ENCODE results near the gene DPH1.
"Not testable (repeated sequence)": the region's sequence is repeated elsewhere in the genome, so short reads cannot be mapped to it uniquely, and the experiment has no call there.

Gene DPH1

DNA sequence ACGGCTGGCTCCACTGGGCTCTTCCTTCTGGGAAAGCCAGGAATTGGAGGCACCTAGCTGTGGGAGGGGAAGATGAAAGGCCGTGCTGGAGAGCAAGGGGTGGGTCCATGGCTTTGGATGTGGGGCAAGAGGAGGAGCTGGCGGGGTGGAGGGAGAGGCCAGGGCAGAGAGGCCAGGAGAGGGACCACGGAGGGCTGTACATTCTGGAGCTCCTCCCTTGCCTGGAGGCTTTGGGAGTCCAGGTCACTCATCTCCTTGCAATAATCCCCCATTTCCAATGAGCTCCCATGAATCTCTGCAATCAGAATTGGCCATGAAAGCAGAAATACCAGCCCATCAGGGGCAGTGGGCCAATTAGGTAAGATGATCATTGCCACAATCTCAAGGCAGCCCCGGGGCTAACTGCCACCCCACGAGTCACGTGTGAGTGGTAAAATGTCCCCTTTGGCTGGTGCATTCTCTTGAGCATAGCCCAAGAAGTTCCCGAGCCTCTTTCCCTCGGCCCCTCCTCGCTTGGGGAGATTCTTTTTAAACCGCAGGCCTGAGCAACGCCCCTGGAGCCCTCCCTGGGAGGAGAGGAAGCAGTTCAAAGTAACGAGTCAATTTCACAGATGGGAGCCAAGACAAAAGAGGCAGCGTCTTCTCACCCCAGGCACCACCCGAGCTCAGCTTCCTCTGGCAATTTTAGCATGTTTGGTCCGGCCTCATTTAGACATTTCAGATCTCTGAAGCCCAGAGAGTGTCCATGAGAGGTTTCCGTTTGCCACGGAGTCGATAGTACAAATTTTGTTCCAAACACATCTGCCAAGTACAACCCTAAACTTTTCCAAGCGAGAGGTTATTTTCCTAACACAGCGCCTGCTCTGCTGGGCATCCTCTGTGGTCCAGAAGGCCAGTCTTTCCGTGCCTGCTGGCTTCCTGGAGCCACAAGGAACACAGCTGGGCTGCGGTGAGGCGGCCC, 18.3 kb upstream of the DPH1 start:
- H3K4me1 ChIP-seq (ENCODE audit: control insufficient read depth, insufficient read depth, low read length): peaks cover 14% of the 10 kb centered on the region
- no peaks in the 10 kb centered on the region for H3K9me3 ChIP-seq (replicated peaks; ENCODE audit: low read length)
- no peaks in the 10 kb centered on the region for H3K36me3 ChIP-seq (ENCODE audit: insufficient read depth, low read length)
- H3K4me3 ChIP-seq (ENCODE audit: low read length): no peak overlapping the region
- H3K27me3 ChIP-seq (ENCODE audit: control insufficient read depth, insufficient read depth, low read length): peaks cover 13% of the 10 kb centered on the region
- H3K4me2 ChIP-seq (ENCODE audit: low read length): peak overlapping the region; percentile 63
- H3K9ac ChIP-seq (ENCODE audit: low read depth, low read length): no peak overlapping the region

DNA sequence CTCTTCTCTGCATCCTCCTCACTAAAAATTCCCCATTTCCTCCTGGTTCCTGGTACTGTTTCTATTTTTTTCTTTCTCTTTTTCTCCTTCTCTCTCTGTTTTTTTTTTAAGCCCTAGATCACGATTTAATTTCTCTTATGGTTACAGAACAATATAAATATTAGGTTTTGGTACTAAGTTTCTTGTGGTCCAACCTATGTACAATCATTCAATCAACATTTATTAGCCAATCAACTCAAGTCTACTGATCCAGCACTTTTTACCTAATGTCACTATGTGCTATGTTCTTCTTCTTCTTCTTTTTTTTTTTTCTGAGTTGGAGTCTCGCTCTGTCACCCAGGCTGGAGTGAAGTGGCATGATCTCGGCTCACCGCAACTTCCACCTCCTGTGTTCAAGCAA, 17.5 kb upstream of the DPH1 start:
- Histone ChIP-seq H3K9ac (ENCODE audit: low read depth, low read length) (no peak overlapping the region), H3K27me3 (ENCODE audit: control insufficient read depth, insufficient read depth, low read length) (peaks cover 21% of the 10 kb centered on the region), H3K4me3 (ENCODE audit: low read length) (no peak overlapping the region), H3K36me3 (ENCODE audit: insufficient read depth, low read length) (no peaks in the 10 kb centered on the region), H3K4me2 (ENCODE audit: low read length) (no peak overlapping the region), H3K9me3 (replicated peaks; ENCODE audit: low read length) (no peaks in the 10 kb centered on the region), H3K4me1 (ENCODE audit: control insufficient read depth, insufficient read depth, low read length) (peaks cover 14% of the 10 kb centered on the region)

DNA sequence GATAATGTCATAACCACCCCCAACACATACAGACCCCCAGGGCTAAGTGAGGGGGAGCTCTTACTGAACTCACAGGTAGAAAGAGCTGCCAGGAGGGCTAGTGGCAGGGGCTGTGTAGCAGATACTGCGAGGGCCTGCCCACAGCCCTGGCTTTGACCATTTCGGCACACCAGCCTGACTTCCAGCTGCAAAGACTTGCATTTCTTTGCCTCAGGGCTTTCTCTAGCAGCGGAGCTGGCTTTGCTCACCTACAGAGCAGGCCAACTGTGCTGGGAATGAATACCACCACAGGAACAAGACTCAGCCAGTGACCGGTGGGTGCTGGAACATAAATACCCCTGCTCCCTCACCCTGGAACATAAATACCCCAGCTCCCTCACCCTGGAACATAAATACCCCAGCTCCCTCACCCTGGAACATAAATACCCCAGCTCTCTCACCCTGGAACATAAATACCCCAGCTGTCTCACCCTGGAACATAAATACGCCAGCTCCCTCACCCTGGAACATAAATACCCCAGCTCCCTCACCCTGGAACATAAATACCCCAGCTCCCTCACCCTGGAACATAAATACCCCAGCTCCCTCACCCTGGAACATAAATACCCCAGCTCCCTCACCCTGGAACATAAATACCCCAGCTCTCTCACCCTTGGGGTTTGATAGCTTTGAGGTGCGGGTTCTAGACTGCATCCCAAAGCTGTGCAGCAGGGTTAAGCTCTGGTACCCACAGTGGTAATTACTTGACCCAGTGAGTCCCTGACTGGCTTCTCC, 16.5 kb upstream of the DPH1 start:
- not testable (repeated sequence) for H3K9ac ChIP-seq (ENCODE audit: low read depth, low read length); H3K9me3 ChIP-seq (replicated peaks; ENCODE audit: low read length); H3K4me2 ChIP-seq (ENCODE audit: low read length); H3K36me3 ChIP-seq (ENCODE audit: insufficient read depth, low read length); H3K4me3 ChIP-seq (ENCODE audit: low read length)
- H3K27me3 ChIP-seq (ENCODE audit: control insufficient read depth, insufficient read depth, low read length): peaks cover 30% of the 10 kb centered on the region
- H3K4me1 ChIP-seq (ENCODE audit: control insufficient read depth, insufficient read depth, low read length): peaks cover 14% of the 10 kb centered on the region

DNA sequence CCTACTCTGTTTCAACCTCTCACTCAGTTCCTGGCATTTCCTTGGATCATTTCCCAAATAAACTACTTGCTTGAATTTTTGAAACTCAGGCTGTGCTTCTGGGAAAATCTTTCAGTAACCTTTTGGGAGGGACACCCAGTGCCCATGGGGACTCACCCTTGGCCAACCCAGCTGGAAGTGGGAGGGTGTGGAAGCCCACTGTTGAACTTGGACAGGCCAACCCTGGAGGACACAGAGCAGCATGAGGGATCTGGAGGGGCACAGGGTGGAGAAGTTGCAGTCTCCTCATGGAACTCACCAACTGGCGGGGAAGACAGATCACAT, 16.0 kb upstream of the DPH1 start:
- H3K9me3 ChIP-seq (replicated peaks; ENCODE audit: low read length): no peaks in the 10 kb centered on the region
- H3K36me3 ChIP-seq (ENCODE audit: insufficient read depth, low read length): no peaks in the 10 kb centered on the region
- peaks cover 14% of the 10 kb centered on the region for H3K4me1 ChIP-seq (ENCODE audit: control insufficient read depth, insufficient read depth, low read length)
- no peak overlapping the region for H3K4me2 ChIP-seq (ENCODE audit: low read length)
- H3K9ac ChIP-seq (ENCODE audit: low read depth, low read length): no peak overlapping the region
- peaks cover 36% of the 10 kb centered on the region for H3K27me3 ChIP-seq (ENCODE audit: control insufficient read depth, insufficient read depth, low read length)
- H3K4me3 ChIP-seq (ENCODE audit: low read length): no peak overlapping the region

DNA sequence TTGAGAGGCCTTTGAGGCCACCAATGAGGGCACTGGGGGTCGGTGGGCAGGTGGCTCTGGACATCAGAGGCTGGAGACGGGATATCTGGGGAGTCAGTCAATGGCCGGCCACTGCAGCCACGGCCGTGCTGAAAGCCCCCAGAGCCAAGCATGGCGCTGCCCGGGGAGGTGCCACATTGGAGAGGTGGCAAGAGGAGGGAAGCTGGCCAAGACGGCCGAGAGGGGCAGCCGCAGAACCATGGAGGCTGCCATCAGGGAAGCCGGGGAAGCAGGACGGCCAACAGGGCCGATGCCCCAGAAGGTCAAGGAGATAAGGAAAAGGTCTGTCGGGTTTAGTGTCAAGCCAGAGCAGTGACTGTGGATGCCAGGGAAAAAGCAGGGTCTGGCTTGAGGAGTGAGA, 14.6 kb upstream of the DPH1 start:
- Histone ChIP-seq H3K9me3 (replicated peaks; ENCODE audit: low read length) (no peaks in the 10 kb centered on the region), H3K27me3 (ENCODE audit: control insufficient read depth, insufficient read depth, low read length) (peaks cover 49% of the 10 kb centered on the region), H3K36me3 (ENCODE audit: insufficient read depth, low read length) (no peaks in the 10 kb centered on the region), H3K4me1 (ENCODE audit: control insufficient read depth, insufficient read depth, low read length) (peaks cover 14% of the 10 kb centered on the region), H3K4me2 (ENCODE audit: low read length) (no peak overlapping the region), H3K9ac (ENCODE audit: low read depth, low read length) (no peak overlapping the region), H3K4me3 (ENCODE audit: low read length) (no peak overlapping the region)

DNA sequence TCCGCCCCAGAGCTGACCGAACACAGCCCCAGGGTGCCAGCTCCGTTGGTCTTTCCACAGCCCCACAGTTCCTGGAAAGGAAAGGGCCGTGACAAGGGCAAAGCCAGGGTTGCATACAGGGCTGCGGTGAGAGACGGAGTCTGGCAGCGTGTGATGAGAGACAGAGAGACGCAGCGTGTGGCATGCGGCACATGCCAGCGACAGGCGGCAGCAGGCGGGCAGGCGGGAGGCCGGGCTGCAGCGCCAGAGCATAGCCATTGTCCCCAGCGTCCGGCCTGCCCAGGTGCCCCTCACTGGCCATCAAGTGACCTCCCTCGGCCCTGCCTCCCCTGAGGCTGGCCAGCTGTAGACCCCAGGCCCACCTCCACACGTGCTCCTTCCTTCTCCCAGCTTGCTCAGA, 13.5 kb upstream of the DPH1 start:
- H3K4me2 ChIP-seq (ENCODE audit: low read length): no peak overlapping the region
- no peak overlapping the region for H3K9ac ChIP-seq (ENCODE audit: low read depth, low read length)
- peaks cover 59% of the 10 kb centered on the region for H3K27me3 ChIP-seq (ENCODE audit: control insufficient read depth, insufficient read depth, low read length)
- no peaks in the 10 kb centered on the region for H3K36me3 ChIP-seq (ENCODE audit: insufficient read depth, low read length)
- H3K9me3 ChIP-seq (replicated peaks; ENCODE audit: low read length): no peaks in the 10 kb centered on the region
- no peak overlapping the region for H3K4me3 ChIP-seq (ENCODE audit: low read length)
- peaks cover 11% of the 10 kb centered on the region for H3K4me1 ChIP-seq (ENCODE audit: control insufficient read depth, insufficient read depth, low read length)

DNA sequence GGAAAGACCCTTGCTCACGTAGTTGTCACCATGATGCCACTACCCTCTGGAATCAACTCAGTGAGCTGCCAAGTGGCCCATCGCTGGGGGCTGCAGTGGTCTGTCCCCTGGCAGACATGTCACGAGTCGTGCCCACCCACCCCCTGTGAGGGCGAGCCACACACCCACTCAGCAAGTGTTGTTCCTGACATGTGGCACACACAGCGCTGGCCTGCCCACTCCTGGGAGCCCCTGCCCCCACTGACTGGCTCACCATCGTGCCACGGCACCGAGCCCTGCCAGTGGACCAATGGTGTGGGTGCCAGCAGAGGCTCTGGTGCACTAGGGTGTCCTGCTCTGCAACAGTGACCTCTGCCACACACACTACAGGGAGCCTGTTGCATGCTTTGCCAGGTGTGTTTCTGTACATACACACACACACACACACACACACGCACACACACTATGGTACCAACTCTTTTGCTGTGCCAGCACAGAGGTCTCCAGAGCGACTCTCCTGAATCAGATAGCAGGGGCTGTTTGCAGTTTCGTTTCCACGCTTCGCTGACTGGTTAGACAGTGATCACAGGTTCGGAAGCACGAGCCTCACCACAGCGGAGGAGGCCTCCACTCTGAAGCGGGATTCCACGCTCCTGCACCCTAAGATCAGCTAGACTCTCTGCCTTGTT, 12.5 kb upstream of the DPH1 start:
- no peaks in the 10 kb centered on the region for H3K36me3 ChIP-seq (ENCODE audit: insufficient read depth, low read length)
- peaks cover 61% of the 10 kb centered on the region for H3K27me3 ChIP-seq (ENCODE audit: control insufficient read depth, insufficient read depth, low read length)
- no peak overlapping the region for H3K9ac ChIP-seq (ENCODE audit: low read depth, low read length)
- H3K9me3 ChIP-seq (replicated peaks; ENCODE audit: low read length): no peaks in the 10 kb centered on the region
- H3K4me3 ChIP-seq (ENCODE audit: low read length): no peak overlapping the region
- H3K4me2 ChIP-seq (ENCODE audit: low read length): no peak overlapping the region
- H3K4me1 ChIP-seq (ENCODE audit: control insufficient read depth, insufficient read depth, low read length): peaks cover 3% of the 10 kb centered on the region

DNA sequence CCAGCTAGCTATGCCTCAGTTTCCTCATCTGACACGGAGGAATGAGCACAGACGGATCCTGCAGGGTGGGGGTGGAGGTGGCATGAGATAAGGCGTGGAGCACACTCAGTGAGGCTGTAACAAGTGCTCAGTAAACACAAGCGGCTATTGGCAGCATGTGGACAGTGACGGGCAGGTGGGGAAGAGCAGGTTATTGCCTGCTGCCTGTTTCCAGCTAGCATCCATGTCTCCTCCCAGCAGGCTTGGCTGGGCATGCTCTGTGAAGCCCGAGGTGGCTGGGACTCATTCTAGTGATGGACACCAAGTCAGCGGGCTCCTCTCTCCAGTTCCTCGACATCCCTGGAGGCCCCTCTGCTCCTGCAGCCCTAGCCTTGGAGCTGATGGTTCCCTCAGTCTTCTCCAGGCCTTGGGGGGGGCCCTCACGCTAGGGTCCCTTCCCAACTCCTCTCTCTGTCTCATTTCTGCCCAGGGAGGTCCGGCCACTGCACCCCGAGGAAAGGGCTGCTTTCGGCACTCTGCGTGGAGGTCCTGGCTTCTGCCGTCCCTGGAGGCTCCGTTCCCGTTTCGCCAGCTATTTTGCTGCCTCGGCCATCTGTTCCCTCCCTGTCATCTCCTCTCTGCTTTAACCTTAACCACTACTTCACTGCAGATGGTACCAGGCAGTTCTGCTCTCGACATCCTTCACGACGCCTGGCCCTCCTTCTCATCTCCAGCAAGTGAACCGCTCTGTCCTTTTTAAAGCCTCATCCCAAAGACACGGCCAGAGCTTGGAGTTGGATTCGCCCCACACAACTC, 11.0 kb upstream of the DPH1 start:
- Histone ChIP-seq H3K9me3 (replicated peaks; ENCODE audit: low read length) (no peaks in the 10 kb centered on the region), H3K27me3 (ENCODE audit: control insufficient read depth, insufficient read depth, low read length) (peaks cover 75% of the 10 kb centered on the region), H3K36me3 (ENCODE audit: insufficient read depth, low read length) (no peaks in the 10 kb centered on the region)

DNA sequence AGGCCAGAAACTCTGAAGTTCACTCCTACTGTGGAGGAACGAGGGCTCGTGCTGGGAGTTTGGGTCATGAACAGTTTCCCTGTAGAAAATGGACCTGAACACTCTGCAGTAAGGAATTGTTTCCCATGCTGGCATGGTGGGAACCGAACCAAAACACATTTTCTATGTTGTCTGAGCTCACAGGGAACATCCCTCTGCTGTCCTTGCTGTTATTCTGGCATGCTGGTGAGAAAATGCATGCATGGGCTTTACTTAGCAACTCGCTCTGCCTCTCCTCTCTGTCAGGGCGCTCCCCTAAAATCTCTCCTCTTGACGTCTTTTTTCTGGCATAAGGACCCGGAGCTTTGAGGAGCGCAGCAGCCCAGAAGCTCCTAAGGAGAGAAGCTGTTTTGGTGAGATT, 10.2 kb upstream of the DPH1 start:
- Histone ChIP-seq H3K4me2 (ENCODE audit: low read length) (no peak overlapping the region), H3K4me1 (ENCODE audit: control insufficient read depth, insufficient read depth, low read length) (peaks cover 10% of the 10 kb centered on the region), H3K36me3 (ENCODE audit: insufficient read depth, low read length) (no peaks in the 10 kb centered on the region), H3K4me3 (ENCODE audit: low read length) (no peak overlapping the region), H3K9ac (ENCODE audit: low read depth, low read length) (no peak overlapping the region), H3K27me3 (ENCODE audit: control insufficient read depth, insufficient read depth, low read length) (peaks cover 83% of the 10 kb centered on the region), H3K9me3 (replicated peaks; ENCODE audit: low read length) (no peaks in the 10 kb centered on the region)

More for the DNA sequence above, 11.0 kb upstream of the DPH1 start:
- Histone ChIP-seq H3K9ac (ENCODE audit: low read depth, low read length) (no peak overlapping the region), H3K4me2 (ENCODE audit: low read length) (no peak overlapping the region), H3K4me1 (ENCODE audit: control insufficient read depth, insufficient read depth, low read length) (peaks cover 4% of the 10 kb centered on the region), H3K4me3 (ENCODE audit: low read length) (no peak overlapping the region)

DNA sequence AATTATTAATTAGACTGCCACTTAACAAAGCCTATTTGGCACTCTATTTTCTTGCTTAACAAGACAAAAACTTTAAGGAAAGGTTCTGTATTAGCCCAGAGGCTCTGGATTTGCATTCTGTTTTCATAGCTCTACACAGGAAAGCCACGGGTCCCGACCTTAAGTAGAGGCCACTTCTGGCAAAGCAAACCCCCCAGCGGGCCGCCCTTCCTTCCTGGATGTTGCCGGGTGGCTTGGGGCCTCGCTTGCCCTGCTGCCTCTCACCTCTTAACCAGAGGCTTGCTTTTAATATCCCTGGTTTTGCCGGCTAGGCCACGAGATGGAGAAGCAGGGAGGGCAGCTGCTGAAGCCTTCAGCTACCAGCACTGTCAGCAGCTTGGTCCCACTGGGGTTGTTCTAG, 9.2 kb upstream of the DPH1 start:
- Histone ChIP-seq H3K4me3 (ENCODE audit: low read length) (no peak overlapping the region), H3K4me1 (ENCODE audit: control insufficient read depth, insufficient read depth, low read length) (peaks cover 16% of the 10 kb centered on the region), H3K9me3 (replicated peaks; ENCODE audit: low read length) (no peaks in the 10 kb centered on the region), H3K4me2 (ENCODE audit: low read length) (no peak overlapping the region), H3K27me3 (ENCODE audit: control insufficient read depth, insufficient read depth, low read length) (peaks cover 84% of the 10 kb centered on the region), H3K9ac (ENCODE audit: low read depth, low read length) (no peak overlapping the region), H3K36me3 (ENCODE audit: insufficient read depth, low read length) (no peaks in the 10 kb centered on the region)

Data from skeletal muscle satellite cell (primary cell).